Mesothelial cell of epicardium (in vitro differentiated cells): ENCODE data around the gene LEP. TPM values are rescaled to one million over a fixed set of nuclear protein-coding genes. Genes with fewer than 3 reads are reported as not detected.

Experiments used
- DNase-seq, 2 experiments: peaks; one replicate each; pipeline ENCODE4 v3.0.0; 2021; ENCODE audit warnings: low spot score in 2 of 2; ENCODE audit not compliant: unreplicated experiment in 2 of 2
- H3K27ac Mint-ChIP-seq: 2 replicates; pipeline ENCODE4 v1.8.0; 2021; ENCODE audit warnings: mixed read lengths
- H3K27me3 Mint-ChIP-seq: 2 replicates; pipeline ENCODE4 v1.8.0; 2021; ENCODE audit warnings: low read depth, mixed read lengths
- H3K36me3 Mint-ChIP-seq: 2 replicates; pipeline ENCODE4 v1.8.0; 2021; ENCODE audit warnings: mixed read lengths
- H3K4me1 Mint-ChIP-seq: 2 replicates; pipeline ENCODE4 v1.8.0; 2021; ENCODE audit warnings: mixed read lengths
- H3K4me3 Mint-ChIP-seq: 2 replicates; pipeline ENCODE4 v1.8.0; 2021; ENCODE audit warnings: mild to moderate bottlenecking, moderate library complexity, mixed read lengths
- H3K9me3 Mint-ChIP-seq: 2 replicates; pipeline ENCODE4 v1.8.0; 2021; ENCODE audit warnings: mixed read lengths
- CTCF ChIP-seq: fragments of 200-600 bp; sonication (generic); IDR thresholded peaks from one replicate; pipeline ENCODE4 v1.5.0; 2021; ENCODE audit warnings: antibody characterized with exemption; ENCODE audit not compliant: unreplicated experiment
- total RNA-seq: library from RNA; stranded (reverse); gene quantifications from 3 replicates; pipeline ENCODE4 v1.2.1, GENCODE V29; 2021

Gene LEP
- total RNA-seq, 1 donor from 2014 or later: not detected

- H3K4me3 Mint-ChIP-seq: no peak overlapping the region
- TF ChIP-seq CTCF: no peak
- H3K4me1 Mint-ChIP-seq: peaks cover 2% of the 10 kb centered on the region
- no peaks in the 10 kb centered on the region for H3K36me3 Mint-ChIP-seq
- no peaks in the 10 kb centered on the region for H3K9me3 Mint-ChIP-seq
- no peak for DNase-seq
- H3K27ac Mint-ChIP-seq: no peak overlapping the region
- peaks cover 50% of the 10 kb centered on the region for H3K27me3 Mint-ChIP-seq
Measured at GRCh38 chr7:128219636-128220035, 21.4 kb upstream of the LEP start.

GRCh38 chr7:128221929-128222403 lies 19.1 kb upstream of the LEP start:
- no peak for TF ChIP-seq CTCF
- DNase-seq: no peak
- H3K4me3 Mint-ChIP-seq: no peak overlapping the region
- no peak overlapping the region for H3K27ac Mint-ChIP-seq
- peaks cover 68% of the 10 kb centered on the region for H3K27me3 Mint-ChIP-seq
- no peaks in the 10 kb centered on the region for H3K9me3 Mint-ChIP-seq
- no peaks in the 10 kb centered on the region for H3K4me1 Mint-ChIP-seq
- no peaks in the 10 kb centered on the region for H3K36me3 Mint-ChIP-seq

GRCh38 chr7:128226132-128226980 lies 14.7 kb upstream of the LEP start:
- no peaks in the 10 kb centered on the region for H3K9me3 Mint-ChIP-seq
- H3K27ac Mint-ChIP-seq: no peak overlapping the region
- DNase-seq: no peak
- no peaks in the 10 kb centered on the region for H3K4me1 Mint-ChIP-seq
- no peaks in the 10 kb centered on the region for H3K36me3 Mint-ChIP-seq
- TF ChIP-seq CTCF: no peak
- peaks cover 61% of the 10 kb centered on the region for H3K27me3 Mint-ChIP-seq
- H3K4me3 Mint-ChIP-seq: no peak overlapping the region

GRCh38 chr7:128227271-128227670 lies 13.8 kb upstream of the LEP start:
- Mint-ChIP-seq H3K27me3 (peaks cover 52% of the 10 kb centered on the region), H3K9me3 (no peaks in the 10 kb centered on the region), H3K27ac (no peak overlapping the region), H3K4me3 (no peak overlapping the region), H3K4me1 (no peaks in the 10 kb centered on the region), H3K36me3 (no peaks in the 10 kb centered on the region)
- TF ChIP-seq CTCF: no peak
- DNase-seq: no peak

- Mint-ChIP-seq H3K36me3 (no peaks in the 10 kb centered on the region), H3K9me3 (no peaks in the 10 kb centered on the region), H3K27me3 (peaks cover 43% of the 10 kb centered on the region)
Measured at GRCh38 chr7:128231021-128231420, 10.1 kb upstream of the LEP start.

More at GRCh38 chr7:128231021-128231420, 10.1 kb upstream of the LEP start:
- no peak for DNase-seq
- Mint-ChIP-seq H3K27ac (no peak overlapping the region), H3K4me1 (no peaks in the 10 kb centered on the region), H3K4me3 (no peak overlapping the region)
- no peak for TF ChIP-seq CTCF
